ENCODE data around the gene NKPD1. TPM values are rescaled to one million over a fixed set of nuclear protein-coding genes. Genes with fewer than 3 reads are reported as not detected.

NKPD1 gene
- total and polyA plus RNA-seq, 10 of the 15 experiments (the other 5 are each of a cell fraction or from before 2014, with no cell fraction given) = 0.05 to 0.18 (median 0.06) TPM; not detected in 7

DNA sequence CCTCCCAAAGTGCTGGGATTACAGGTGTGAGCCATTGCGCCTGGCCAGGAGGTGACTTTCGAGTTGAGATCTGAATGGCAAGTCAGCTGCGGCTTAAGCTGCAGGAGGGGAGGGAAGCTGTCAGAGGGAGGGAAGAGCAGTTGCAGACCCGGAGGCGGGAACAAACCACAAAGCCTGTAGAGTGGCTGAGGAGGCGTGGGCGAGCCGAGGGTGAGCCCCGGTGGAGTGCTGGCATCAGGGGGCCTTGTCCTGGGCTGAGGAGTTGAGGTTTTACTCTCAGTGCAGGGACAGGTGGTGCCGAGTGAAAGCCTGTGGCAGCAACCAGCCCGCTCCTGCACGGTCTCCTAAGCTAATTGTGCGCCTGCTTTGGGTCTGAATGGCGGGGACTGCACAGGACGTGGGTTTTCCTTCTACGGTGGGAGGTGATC, 43.6 kb downstream of the NKPD1 start (continued):
- no peak for TF ChIP-seq YBX1 (IDR thresholded peaks at IDR 0.05)
- TF ChIP-seq NBN (IDR thresholded peaks at IDR 0.05) = peak; percentile 93
- no peak for TF ChIP-seq POLR2AphosphoS5 (IDR thresholded peaks at IDR 0.05; ENCODE audit: low read length)
- TF ChIP-seq, protein P1, sequence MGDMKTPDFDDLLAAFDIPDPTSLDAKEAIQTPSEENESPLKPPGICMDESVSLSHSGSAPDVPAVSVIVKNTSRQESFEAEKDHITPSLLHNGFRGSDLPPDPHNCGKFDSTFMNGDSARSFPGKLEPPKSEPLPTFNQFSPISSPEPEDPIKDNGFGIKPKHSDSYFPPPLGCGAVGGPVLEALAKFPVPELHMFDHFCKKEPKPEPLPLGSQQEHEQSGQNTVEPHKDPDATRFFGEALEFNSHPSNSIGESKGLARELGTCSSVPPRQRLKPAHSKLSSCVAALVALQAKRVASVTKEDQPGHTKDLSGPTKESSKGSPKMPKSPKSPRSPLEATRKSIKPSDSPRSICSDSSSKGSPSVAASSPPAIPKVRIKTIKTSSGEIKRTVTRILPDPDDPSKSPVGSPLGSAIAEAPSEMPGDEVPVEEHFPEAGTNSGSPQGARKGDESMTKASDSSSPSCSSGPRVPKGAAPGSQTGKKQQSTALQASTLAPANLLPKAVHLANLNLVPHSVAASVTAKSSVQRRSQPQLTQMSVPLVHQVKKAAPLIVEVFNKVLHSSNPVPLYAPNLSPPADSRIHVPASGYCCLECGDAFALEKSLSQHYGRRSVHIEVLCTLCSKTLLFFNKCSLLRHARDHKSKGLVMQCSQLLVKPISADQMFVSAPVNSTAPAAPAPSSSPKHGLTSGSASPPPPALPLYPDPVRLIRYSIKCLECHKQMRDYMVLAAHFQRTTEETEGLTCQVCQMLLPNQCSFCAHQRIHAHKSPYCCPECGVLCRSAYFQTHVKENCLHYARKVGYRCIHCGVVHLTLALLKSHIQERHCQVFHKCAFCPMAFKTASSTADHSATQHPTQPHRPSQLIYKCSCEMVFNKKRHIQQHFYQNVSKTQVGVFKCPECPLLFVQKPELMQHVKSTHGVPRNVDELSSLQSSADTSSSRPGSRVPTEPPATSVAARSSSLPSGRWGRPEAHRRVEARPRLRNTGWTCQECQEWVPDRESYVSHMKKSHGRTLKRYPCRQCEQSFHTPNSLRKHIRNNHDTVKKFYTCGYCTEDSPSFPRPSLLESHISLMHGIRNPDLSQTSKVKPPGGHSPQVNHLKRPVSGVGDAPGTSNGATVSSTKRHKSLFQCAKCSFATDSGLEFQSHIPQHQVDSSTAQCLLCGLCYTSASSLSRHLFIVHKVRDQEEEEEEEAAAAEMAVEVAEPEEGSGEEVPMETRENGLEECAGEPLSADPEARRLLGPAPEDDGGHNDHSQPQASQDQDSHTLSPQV (IDR thresholded peaks at IDR 0.05) = no peak
- no peak for TF ChIP-seq NFIC (IDR thresholded peaks at IDR 0.05; ENCODE audit: low read depth, low read length)
- peak; percentile 34; the same call in 1 of the 2 replicates for TF ChIP-seq ZBED1 (IDR thresholded peaks at IDR 0.05; ENCODE audit: borderline replicate concordance)
- TF ChIP-seq TCF3 (IDR thresholded peaks at IDR 0.05; ENCODE audit: borderline replicate concordance, insufficient read depth, low read depth, low read length) = peak; percentile 47; the same call in 1 of the 2 replicates
- TF ChIP-seq SREBF1 (IDR thresholded peaks at IDR 0.05; ENCODE audit: low read length) = no peak
- TF ChIP-seq, protein P2, sequence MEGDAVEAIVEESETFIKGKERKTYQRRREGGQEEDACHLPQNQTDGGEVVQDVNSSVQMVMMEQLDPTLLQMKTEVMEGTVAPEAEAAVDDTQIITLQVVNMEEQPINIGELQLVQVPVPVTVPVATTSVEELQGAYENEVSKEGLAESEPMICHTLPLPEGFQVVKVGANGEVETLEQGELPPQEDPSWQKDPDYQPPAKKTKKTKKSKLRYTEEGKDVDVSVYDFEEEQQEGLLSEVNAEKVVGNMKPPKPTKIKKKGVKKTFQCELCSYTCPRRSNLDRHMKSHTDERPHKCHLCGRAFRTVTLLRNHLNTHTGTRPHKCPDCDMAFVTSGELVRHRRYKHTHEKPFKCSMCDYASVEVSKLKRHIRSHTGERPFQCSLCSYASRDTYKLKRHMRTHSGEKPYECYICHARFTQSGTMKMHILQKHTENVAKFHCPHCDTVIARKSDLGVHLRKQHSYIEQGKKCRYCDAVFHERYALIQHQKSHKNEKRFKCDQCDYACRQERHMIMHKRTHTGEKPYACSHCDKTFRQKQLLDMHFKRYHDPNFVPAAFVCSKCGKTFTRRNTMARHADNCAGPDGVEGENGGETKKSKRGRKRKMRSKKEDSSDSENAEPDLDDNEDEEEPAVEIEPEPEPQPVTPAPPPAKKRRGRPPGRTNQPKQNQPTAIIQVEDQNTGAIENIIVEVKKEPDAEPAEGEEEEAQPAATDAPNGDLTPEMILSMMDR (IDR thresholded peaks at IDR 0.05 in 2 of 3, conservative IDR thresholded peaks at IDR 0.05 in 1 of 3; ENCODE audit: control insufficient read depth in 2 of 3, extremely low read depth in 1 of 3, insufficient read depth in 1 of 3, low read depth in 3 of 3, low read length in 3 of 3) = no peak
- TF ChIP-seq CBFB (IDR thresholded peaks at IDR 0.05; ENCODE audit: low read depth) = peak; percentile 64; the same call in 1 of the 2 replicates
- TF ChIP-seq ATF7 (IDR thresholded peaks at IDR 0.05; ENCODE audit: low read depth) = peak; percentile 76
- TF ChIP-seq CBX3 (IDR thresholded peaks at IDR 0.05; ENCODE audit: borderline replicate concordance, low read depth) = no peak
- no peak for TF ChIP-seq GABPA (IDR thresholded peaks at IDR 0.05; ENCODE audit: low read depth)
- no peak for TF ChIP-seq ZZZ3 (IDR thresholded peaks at IDR 0.05; ENCODE audit: control insufficient read depth, insufficient read length, low read depth)
- no peak for TF ChIP-seq MXI1 (IDR thresholded peaks at IDR 0.05; ENCODE audit: low read depth, low read length)
- TF ChIP-seq, protein P3, sequence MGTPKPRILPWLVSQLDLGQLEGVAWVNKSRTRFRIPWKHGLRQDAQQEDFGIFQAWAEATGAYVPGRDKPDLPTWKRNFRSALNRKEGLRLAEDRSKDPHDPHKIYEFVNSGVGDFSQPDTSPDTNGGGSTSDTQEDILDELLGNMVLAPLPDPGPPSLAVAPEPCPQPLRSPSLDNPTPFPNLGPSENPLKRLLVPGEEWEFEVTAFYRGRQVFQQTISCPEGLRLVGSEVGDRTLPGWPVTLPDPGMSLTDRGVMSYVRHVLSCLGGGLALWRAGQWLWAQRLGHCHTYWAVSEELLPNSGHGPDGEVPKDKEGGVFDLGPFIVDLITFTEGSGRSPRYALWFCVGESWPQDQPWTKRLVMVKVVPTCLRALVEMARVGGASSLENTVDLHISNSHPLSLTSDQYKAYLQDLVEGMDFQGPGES (IDR thresholded peaks at IDR 0.05) = no peak
- TF ChIP-seq, protein P4, sequence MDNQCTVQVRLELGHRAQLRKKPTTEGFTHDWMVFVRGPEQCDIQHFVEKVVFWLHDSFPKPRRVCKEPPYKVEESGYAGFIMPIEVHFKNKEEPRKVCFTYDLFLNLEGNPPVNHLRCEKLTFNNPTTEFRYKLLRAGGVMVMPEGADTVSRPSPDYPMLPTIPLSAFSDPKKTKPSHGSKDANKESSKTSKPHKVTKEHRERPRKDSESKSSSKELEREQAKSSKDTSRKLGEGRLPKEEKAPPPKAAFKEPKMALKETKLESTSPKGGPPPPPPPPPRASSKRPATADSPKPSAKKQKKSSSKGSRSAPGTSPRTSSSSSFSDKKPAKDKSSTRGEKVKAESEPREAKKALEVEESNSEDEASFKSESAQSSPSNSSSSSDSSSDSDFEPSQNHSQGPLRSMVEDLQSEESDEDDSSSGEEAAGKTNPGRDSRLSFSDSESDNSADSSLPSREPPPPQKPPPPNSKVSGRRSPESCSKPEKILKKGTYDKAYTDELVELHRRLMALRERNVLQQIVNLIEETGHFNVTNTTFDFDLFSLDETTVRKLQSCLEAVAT (IDR thresholded peaks at IDR 0.05) = peak; percentile 25; the same call in 1 of the 2 replicates
- no peak for TF ChIP-seq POLR2AphosphoS2 (IDR thresholded peaks at IDR 0.05; ENCODE audit: low read depth, low read length)
- peak; percentile 61; the same call in 1 of the 2 replicates for TF ChIP-seq RB1 (IDR thresholded peaks at IDR 0.05; ENCODE audit: borderline replicate concordance)
- no peak for TF ChIP-seq WRNIP1 (IDR thresholded peaks at IDR 0.05; ENCODE audit: borderline replicate concordance, low read depth, low read length)
- TF ChIP-seq RBBP5 (conservative IDR thresholded peaks at IDR 0.05) = no peak
- TF ChIP-seq EZH2 (IDR thresholded peaks at IDR 0.05; ENCODE audit: borderline replicate concordance, control insufficient read depth, low read depth, low read length) = no peak
- TF ChIP-seq SP1 (IDR thresholded peaks at IDR 0.05; ENCODE audit: low read depth, low read length) = no peak
- peak; percentile 67 for TF ChIP-seq MTA2 (IDR thresholded peaks at IDR 0.05; ENCODE audit: low read depth)
- TF ChIP-seq CHD2 (IDR thresholded peaks at IDR 0.05; ENCODE audit: borderline replicate concordance, low read depth, low read length) = no peak
